Type B pancreatic cell (in vitro differentiated cells): ENCODE results near the gene CRADD. TPM values are rescaled to one million over a fixed set of nuclear protein-coding genes. Genes with fewer than 3 reads are reported as not detected.

ENCODE experiments used
- DNase-seq: peaks from one replicate; pipeline ENCODE4 v3.0.0; 2021; ENCODE audit warnings: mixed read lengths; ENCODE audit not compliant: unreplicated experiment; ENCODE audit errors: extremely low spot score
- H3K27ac Mint-ChIP-seq: 2 replicates; pipeline ENCODE4 v1.8.0; 2021; ENCODE audit warnings: mild to moderate bottlenecking, mixed read lengths
- H3K27me3 Mint-ChIP-seq: 2 replicates; pipeline ENCODE4 v1.8.0; 2021; ENCODE audit warnings: mixed read lengths
- H3K36me3 Mint-ChIP-seq: 2 replicates; pipeline ENCODE4 v1.8.0; 2021; ENCODE audit warnings: mixed read lengths
- H3K4me1 Mint-ChIP-seq: one replicate; pipeline ENCODE4 v1.8.0; 2021; ENCODE audit warnings: mixed read lengths; ENCODE audit not compliant: unreplicated experiment
- H3K4me3 Mint-ChIP-seq: 2 replicates; pipeline ENCODE4 v1.8.0; 2021; ENCODE audit warnings: mild to moderate bottlenecking, mixed read lengths
- H3K9me3 Mint-ChIP-seq: 2 replicates; pipeline ENCODE4 v1.8.0; 2021; ENCODE audit warnings: mixed read lengths
- total RNA-seq: library from RNA; stranded (reverse); gene quantifications from 2 replicates; pipeline ENCODE4 v1.2.1, GENCODE V29; 2021; ENCODE audit warnings: low replicate concordance
- TF ChIP-seq, protein P1 (sequence below): fragments of 200-600 bp; sonication (generic); conservative IDR thresholded peaks from 2 replicates; pipeline ENCODE4 v1.5.0; 2021; ENCODE audit warnings: antibody characterized with exemption, mild to moderate bottlenecking

Gene CRADD
- total RNA-seq, 1 donor from 2014 or later, result 8.1 TPM

DNA sequence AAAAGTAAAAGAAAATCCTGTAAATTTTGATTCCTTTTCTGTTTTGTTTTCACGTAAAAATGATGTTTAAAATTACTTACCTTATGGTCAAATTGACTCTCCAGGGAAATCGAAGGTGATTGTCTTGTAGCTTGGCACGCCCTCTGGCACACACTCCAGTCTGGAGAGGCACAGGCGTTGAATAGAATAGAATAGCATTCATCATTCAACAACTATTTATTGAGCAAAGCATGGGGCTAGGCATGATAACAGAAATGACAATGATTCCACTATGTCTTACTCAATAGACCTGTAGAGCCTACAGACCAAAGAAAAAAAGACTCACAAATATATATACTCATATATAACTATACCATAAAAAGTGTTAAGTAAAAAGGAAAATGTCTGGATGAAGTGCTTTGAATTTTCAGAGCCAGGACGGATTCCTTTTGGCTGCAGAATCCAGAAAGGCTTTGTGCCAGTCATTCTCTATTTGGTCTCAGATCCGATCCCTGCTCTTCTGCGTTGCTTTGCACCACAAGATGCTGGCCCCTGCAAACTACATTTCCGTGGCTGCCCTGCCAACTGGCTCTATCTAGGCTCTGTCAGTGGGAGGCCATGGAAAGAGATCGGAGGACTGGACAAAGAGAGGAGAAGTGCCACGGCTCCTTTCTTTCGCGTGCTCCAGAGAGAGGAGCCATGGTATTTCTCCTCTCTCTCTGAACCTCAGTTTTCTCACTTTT lies 231.8 kb downstream of the CRADD start:
- Mint-ChIP-seq H3K4me1 (no peaks in the 10 kb centered on the region), H3K36me3 (no peaks in the 10 kb centered on the region), H3K27me3 (no peaks in the 10 kb centered on the region), H3K27ac (no peak overlapping the region), H3K9me3 (no peaks in the 10 kb centered on the region), H3K4me3 (no peak overlapping the region)
- TF ChIP-seq, protein P1, sequence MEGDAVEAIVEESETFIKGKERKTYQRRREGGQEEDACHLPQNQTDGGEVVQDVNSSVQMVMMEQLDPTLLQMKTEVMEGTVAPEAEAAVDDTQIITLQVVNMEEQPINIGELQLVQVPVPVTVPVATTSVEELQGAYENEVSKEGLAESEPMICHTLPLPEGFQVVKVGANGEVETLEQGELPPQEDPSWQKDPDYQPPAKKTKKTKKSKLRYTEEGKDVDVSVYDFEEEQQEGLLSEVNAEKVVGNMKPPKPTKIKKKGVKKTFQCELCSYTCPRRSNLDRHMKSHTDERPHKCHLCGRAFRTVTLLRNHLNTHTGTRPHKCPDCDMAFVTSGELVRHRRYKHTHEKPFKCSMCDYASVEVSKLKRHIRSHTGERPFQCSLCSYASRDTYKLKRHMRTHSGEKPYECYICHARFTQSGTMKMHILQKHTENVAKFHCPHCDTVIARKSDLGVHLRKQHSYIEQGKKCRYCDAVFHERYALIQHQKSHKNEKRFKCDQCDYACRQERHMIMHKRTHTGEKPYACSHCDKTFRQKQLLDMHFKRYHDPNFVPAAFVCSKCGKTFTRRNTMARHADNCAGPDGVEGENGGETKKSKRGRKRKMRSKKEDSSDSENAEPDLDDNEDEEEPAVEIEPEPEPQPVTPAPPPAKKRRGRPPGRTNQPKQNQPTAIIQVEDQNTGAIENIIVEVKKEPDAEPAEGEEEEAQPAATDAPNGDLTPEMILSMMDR, result no peak
- DNase-seq, result no peak

DNA sequence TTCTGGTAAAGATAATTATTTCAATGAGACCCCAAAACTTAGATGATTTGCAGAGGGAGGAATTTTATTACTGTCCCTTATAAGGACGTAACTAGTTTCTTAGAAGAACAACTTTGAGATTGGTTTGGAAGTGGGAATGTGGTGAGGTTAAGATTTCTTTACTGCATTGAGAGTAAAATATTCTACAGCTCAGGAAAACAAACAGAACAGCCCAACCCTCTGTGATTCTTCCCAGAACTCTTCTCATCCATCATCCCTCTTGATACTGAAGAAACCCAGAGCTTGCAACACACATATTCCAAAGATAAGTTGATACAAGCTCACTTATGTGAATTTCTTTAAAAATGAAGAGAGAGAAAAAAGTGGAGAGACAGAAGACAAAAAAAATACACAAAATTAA lies 234.2 kb downstream of the CRADD start:
- DNase-seq, result no peak
- H3K27ac Mint-ChIP-seq, result no peak overlapping the region
- H3K4me1 Mint-ChIP-seq, result no peaks in the 10 kb centered on the region
- no peaks in the 10 kb centered on the region for H3K36me3 Mint-ChIP-seq
- H3K9me3 Mint-ChIP-seq, result no peaks in the 10 kb centered on the region
- no peak overlapping the region for H3K4me3 Mint-ChIP-seq
- H3K27me3 Mint-ChIP-seq, result no peaks in the 10 kb centered on the region
- TF ChIP-seq, protein P1, result no peak

DNA sequence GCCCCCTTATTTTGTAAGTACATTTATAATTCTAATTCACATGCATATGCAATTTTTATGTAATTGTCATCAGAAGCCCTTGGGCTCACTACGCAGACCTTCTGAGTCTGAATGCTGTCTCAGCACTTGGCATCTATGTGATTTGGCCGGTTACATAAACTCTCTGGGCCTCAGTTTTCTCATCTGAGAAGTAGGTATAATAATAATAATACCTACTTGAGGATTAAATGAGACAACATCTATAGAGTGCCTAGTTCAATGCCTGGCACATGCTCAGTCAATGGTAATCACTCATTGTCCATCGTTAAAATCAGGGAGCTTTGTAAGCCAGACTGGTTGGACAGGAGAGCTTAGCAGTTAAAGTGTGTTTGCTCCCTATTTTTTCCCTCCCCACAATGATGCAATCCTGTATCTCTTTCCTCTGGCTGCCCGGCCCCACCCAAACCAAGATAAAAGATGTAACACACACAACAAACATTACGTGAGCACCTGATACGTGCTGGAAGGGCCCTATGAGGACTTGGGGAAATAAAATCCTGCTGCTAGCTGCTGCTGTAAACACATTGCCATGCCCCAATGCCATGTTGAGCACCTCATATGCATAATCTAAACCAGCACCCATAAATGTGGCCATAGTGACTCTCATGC lies 235.0 kb downstream of the CRADD start:
- TF ChIP-seq, protein P1, result no peak
- DNase-seq, result no peak
- Mint-ChIP-seq H3K4me3 (no peak overlapping the region), H3K27me3 (no peaks in the 10 kb centered on the region), H3K9me3 (no peaks in the 10 kb centered on the region), H3K27ac (no peak overlapping the region), H3K36me3 (no peaks in the 10 kb centered on the region), H3K4me1 (no peaks in the 10 kb centered on the region)

DNA sequence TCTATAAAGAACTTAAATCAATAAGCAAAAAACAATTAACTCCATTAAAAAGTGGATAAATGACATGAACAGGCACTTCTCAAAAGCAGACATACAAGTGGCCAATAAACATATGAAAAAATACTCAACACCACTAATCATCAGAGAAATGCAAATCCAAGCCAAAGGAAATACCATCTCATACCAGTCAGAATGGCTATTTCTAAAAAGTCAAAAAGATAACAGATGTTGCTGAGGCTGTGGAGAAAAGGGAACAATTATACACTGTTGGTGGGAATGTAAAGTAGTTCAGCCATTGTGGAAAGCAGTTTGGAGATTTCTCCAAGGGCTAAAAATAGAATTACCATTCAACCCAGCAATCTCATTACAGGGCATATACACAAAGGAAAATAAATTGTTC lies 236.7 kb downstream of the CRADD start:
- TF ChIP-seq, protein P1, result no peak
- H3K27ac Mint-ChIP-seq, result no peak overlapping the region
- no peak for DNase-seq

DNA sequence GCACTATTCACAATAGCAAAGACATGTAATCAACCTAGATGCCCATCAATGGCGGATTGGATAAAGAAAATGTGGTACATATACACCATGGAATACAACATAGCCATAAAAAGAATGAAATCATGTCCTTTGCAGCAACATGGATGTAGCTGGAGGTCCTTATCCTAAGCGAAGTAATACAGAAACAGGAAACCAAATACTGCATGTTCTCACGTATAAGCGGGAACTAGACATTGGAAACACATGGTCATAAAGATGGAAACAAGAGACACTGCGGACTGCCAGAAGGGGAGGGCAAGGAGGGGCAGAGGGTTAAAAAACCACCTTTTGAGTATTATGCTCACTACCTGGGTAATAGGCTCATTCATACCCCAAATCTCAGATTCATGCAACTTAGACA lies 237.1 kb downstream of the CRADD start:
- TF ChIP-seq, protein P1, result no peak
- no peaks in the 10 kb centered on the region for H3K4me1 Mint-ChIP-seq
- H3K27ac Mint-ChIP-seq, result no peak overlapping the region

More for the DNA sequence above, 236.7 kb downstream of the CRADD start:
- Mint-ChIP-seq H3K27me3 (no peaks in the 10 kb centered on the region), H3K36me3 (no peaks in the 10 kb centered on the region), H3K4me3 (no peak overlapping the region), H3K9me3 (no peaks in the 10 kb centered on the region), H3K4me1 (no peaks in the 10 kb centered on the region)

More for the DNA sequence above, 237.1 kb downstream of the CRADD start:
- no peaks in the 10 kb centered on the region for H3K27me3 Mint-ChIP-seq
- no peak overlapping the region for H3K4me3 Mint-ChIP-seq
- H3K36me3 Mint-ChIP-seq, result no peaks in the 10 kb centered on the region
- no peaks in the 10 kb centered on the region for H3K9me3 Mint-ChIP-seq
- no peak for DNase-seq
